Measurements from ENCODE around the gene FAM53B.

DNA sequence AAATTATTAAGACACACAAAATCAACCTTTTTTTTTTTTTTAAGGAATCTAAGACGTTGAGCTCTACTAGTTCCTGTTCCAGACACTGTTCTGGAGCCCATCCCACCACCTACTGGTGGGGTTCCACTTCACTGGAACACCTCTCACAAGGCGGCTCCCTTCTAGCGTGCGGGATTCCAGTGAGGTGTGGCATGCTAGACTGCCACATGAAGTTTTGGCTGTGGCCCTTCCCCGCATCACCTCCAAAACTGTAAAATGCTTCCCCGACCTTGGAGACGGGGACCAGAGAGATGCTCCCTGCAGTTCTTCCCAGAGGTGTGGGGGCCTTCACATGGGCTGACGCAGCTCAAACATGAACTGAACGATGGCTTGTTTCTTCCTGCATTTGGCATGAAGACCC is 12.6 kb downstream of the FAM53B start:
- TF ChIP-seq, protein P1, sequence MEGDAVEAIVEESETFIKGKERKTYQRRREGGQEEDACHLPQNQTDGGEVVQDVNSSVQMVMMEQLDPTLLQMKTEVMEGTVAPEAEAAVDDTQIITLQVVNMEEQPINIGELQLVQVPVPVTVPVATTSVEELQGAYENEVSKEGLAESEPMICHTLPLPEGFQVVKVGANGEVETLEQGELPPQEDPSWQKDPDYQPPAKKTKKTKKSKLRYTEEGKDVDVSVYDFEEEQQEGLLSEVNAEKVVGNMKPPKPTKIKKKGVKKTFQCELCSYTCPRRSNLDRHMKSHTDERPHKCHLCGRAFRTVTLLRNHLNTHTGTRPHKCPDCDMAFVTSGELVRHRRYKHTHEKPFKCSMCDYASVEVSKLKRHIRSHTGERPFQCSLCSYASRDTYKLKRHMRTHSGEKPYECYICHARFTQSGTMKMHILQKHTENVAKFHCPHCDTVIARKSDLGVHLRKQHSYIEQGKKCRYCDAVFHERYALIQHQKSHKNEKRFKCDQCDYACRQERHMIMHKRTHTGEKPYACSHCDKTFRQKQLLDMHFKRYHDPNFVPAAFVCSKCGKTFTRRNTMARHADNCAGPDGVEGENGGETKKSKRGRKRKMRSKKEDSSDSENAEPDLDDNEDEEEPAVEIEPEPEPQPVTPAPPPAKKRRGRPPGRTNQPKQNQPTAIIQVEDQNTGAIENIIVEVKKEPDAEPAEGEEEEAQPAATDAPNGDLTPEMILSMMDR (IDR thresholded peaks at IDR 0.05) = no peak
- TF ChIP-seq EP300 (IDR thresholded peaks at IDR 0.05) (no peak), POLR2A (IDR thresholded peaks at IDR 0.05; ENCODE audit: low read depth) (no peak)

All from esophagus muscularis mucosa (tissue), 4 donors.